ENCODE measurements around the gene PHYKPL. TPM values are rescaled to one million over a fixed set of nuclear protein-coding genes. Genes with fewer than 3 reads are reported as not detected.

PHYKPL gene
- total RNA-seq, 1 donor from 2014 or later = 89.3 TPM

DNA sequence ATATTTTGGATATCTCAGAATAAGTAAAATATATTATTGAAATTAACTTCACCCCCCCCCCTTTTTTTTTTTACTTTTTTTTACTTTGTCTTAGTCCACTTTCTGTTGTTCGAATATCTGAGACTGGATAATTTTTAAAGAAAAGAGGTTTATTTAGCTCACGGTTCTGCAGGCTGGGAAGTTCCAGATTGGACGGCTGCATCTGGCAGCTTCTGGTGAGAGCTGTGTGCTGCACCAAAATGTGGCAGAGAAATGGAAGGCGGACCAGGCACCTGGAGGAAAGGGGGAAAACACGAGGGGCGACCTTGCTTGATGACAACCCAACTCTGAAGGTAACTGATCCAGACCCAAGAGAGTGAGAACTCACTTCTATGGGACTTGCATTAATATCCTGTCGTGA, 39.8 kb downstream of the PHYKPL start:
- H3K27ac ChIP-seq = no peak overlapping the region
- DNase-seq (ENCODE audit: low spot score in 2 of 2) = no peak
- TF ChIP-seq, protein P1, sequence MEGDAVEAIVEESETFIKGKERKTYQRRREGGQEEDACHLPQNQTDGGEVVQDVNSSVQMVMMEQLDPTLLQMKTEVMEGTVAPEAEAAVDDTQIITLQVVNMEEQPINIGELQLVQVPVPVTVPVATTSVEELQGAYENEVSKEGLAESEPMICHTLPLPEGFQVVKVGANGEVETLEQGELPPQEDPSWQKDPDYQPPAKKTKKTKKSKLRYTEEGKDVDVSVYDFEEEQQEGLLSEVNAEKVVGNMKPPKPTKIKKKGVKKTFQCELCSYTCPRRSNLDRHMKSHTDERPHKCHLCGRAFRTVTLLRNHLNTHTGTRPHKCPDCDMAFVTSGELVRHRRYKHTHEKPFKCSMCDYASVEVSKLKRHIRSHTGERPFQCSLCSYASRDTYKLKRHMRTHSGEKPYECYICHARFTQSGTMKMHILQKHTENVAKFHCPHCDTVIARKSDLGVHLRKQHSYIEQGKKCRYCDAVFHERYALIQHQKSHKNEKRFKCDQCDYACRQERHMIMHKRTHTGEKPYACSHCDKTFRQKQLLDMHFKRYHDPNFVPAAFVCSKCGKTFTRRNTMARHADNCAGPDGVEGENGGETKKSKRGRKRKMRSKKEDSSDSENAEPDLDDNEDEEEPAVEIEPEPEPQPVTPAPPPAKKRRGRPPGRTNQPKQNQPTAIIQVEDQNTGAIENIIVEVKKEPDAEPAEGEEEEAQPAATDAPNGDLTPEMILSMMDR (IDR thresholded peaks at IDR 0.05) = no peak
- no peaks in the 10 kb centered on the region for H3K27me3 ChIP-seq
- intact Hi-C loops (cut with DNase I) = no loop called here
- no peaks in the 10 kb centered on the region for H3K9me3 ChIP-seq
- no peak overlapping the region for H3K4me3 ChIP-seq
- H3K36me3 ChIP-seq = no peaks in the 10 kb centered on the region
- no peaks in the 10 kb centered on the region for H3K4me1 ChIP-seq

GRCh38 chr5:178192244-178192643, 40.4 kb downstream of the PHYKPL start:
- H3K36me3 ChIP-seq = no peaks in the 10 kb centered on the region
- no peaks in the 10 kb centered on the region for H3K9me3 ChIP-seq
- no peak overlapping the region for H3K27ac ChIP-seq
- intact Hi-C loops (cut with DNase I) = no loop called here
- DNase-seq (ENCODE audit: low spot score in 2 of 2) = no peak
- H3K27me3 ChIP-seq = no peaks in the 10 kb centered on the region
- no peak overlapping the region for H3K4me3 ChIP-seq
- H3K4me1 ChIP-seq = no peaks in the 10 kb centered on the region
- TF ChIP-seq, protein P1 (IDR thresholded peaks at IDR 0.05) = no peak

- Histone ChIP-seq H3K4me1 (no peaks in the 10 kb centered on the region), H3K9me3 (no peaks in the 10 kb centered on the region), H3K27me3 (no peaks in the 10 kb centered on the region), H3K4me3 (no peak overlapping the region), H3K36me3 (no peaks in the 10 kb centered on the region), H3K27ac (no peak overlapping the region)
- DNase-seq (ENCODE audit: low spot score in 2 of 2) = no peak
- intact Hi-C loops (cut with DNase I) = no loop called here
- TF ChIP-seq, protein P1 (IDR thresholded peaks at IDR 0.05) = no peak
Measured at GRCh38 chr5:178191661-178192060, 40.9 kb downstream of the PHYKPL start.

DNA sequence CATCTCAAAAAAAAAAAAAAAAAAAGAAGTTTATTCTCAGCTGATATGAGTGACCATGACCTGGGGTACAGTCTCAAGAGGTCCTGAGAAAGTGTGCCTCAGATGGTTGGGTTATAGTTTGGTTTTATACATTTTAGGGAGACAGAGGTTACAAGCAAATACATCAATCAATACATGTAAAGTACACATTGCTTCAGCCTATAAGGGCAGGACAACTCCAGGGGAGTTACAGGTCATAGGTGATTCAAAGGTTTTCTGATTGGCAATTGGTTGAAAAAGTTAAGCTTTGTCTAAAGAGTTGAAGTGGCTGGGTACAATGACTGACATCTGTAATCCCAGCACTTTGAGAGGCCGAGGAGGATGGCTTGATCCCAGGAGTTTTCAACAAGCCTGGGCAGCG, 43.2 kb downstream of the PHYKPL start:
- intact Hi-C loops (cut with DNase I) = no loop called here
- H3K9me3 ChIP-seq = no peaks in the 10 kb centered on the region
- TF ChIP-seq, protein P1 (IDR thresholded peaks at IDR 0.05) = no peak
- H3K4me3 ChIP-seq = no peak overlapping the region
- DNase-seq (ENCODE audit: low spot score in 2 of 2) = no peak
- no peak overlapping the region for H3K27ac ChIP-seq
- no peaks in the 10 kb centered on the region for H3K4me1 ChIP-seq
- no peaks in the 10 kb centered on the region for H3K36me3 ChIP-seq
- H3K27me3 ChIP-seq = no peaks in the 10 kb centered on the region

DNA sequence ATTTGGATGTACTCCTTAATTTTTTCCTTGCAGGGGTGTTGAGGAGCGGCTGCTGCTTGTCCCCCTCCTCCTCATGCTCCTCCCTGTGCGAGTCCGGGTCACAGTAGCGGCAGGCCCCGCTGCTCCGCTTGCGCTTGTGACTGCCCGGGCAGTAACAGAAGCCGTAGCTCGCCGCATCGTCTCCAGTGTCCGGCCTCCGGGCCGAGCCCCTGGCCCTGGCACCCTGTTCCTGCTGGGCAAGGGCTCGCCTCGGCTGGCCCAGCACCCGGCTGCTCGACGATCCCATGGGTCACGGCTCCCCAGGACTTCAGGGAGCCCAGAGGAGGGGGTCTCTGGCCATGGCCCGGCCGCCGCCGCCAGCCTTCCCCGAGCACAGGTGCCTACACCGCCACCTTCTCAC, 45.6 kb downstream of the PHYKPL start, which contains the start of gene GMCL2:
TSS of gene GMCL2 (minus strand) at position 358 of the 400 bp plus-strand sequence. CDS start at position 286, 72 bp downstream.
- no peaks in the 10 kb centered on the region for H3K36me3 ChIP-seq
- intact Hi-C loops (cut with DNase I) = no loop called here
- TF ChIP-seq, protein P1 (IDR thresholded peaks at IDR 0.05) = no peak
- no peak within 1 kb of the TSS for H3K4me3 ChIP-seq
- H3K9me3 ChIP-seq = no peaks in the 10 kb centered on the region
- no peak for DNase-seq (ENCODE audit: low spot score in 2 of 2)
- H3K27me3 ChIP-seq = no peaks in the 10 kb centered on the region
- no peak within 1 kb of the TSS for H3K27ac ChIP-seq
- H3K4me1 ChIP-seq = no peaks in the 10 kb centered on the region

- Histone ChIP-seq H3K9me3 (no peaks in the 10 kb centered on the region), H3K4me1 (no peaks in the 10 kb centered on the region), H3K27ac (no peak overlapping the region), H3K27me3 (no peaks in the 10 kb centered on the region), H3K36me3 (no peaks in the 10 kb centered on the region), H3K4me3 (no peak overlapping the region)
- intact Hi-C loops (cut with DNase I) = no loop called here
- TF ChIP-seq, protein P1 (IDR thresholded peaks at IDR 0.05) = no peak
- no peak for DNase-seq (ENCODE audit: low spot score in 2 of 2)
Measured at GRCh38 chr5:178186427-178186826, 46.2 kb downstream of the PHYKPL start.
